ENCODE results near the gene DUSP1. TPM values are rescaled to one million over a fixed set of nuclear protein-coding genes. Genes with fewer than 3 reads are reported as not detected.
A peak's percentile ranks its signal among the peaks of the same experiment; 100 is the strongest.

The DUSP1 gene
- total RNA-seq, 6 donors from 2014 or later = 568 to 1,492 (median 904) TPM

GRCh38 chr5:172739375-172739774 lies 31.6 kb downstream of the DUSP1 start:
- Histone ChIP-seq H3K36me3 (no peaks in the 10 kb centered on the region), H3K4me1 (peaks cover 8 to 43% (median 34%) of the 10 kb centered on the region in 4 donors), H3K4me3 (no peak overlapping the region), H3K27me3 (no peaks in the 10 kb centered on the region), H3K27ac (peak overlapping the region in 1 of 4 donors; percentile 83), H3K9me3 (no peaks in the 10 kb centered on the region)
- DNase-seq (no peak), ATAC-seq (ENCODE audit: low FRiP score in 2 of 2) (no peak)
- TF ChIP-seq CTCF (IDR thresholded peaks at IDR 0.05) (no peak), POLR2AphosphoS5 (IDR thresholded peaks at IDR 0.05) (no peak), POLR2A (IDR thresholded peaks at IDR 0.05) (no peak), EP300 (IDR thresholded peaks at IDR 0.05) (no peak)
- WGBS, 2 donors = 85 to 87% methylated on average over 6 of the region's 6 CpGs

GRCh38 chr5:172736508-172737135 lies 34.4 kb downstream of the DUSP1 start:
- H3K27me3 ChIP-seq = no peaks in the 10 kb centered on the region
- no peak for TF ChIP-seq CTCF (IDR thresholded peaks at IDR 0.05)
- H3K27ac ChIP-seq = peak overlapping the region; percentile 19 to 65 (median 33)
- H3K9me3 ChIP-seq = no peaks in the 10 kb centered on the region
- no peak for DNase-seq
- 78 to 89% methylated on average over 5 to 11 of the region's 11 CpGs for WGBS, 2 donors
- ATAC-seq (ENCODE audit: low FRiP score in 2 of 2) = no peak
- no peak overlapping the region for H3K4me3 ChIP-seq
- H3K36me3 ChIP-seq = no peaks in the 10 kb centered on the region
- H3K4me1 ChIP-seq = peaks cover 25 to 45% (median 42%) of the 10 kb centered on the region in 4 donors

- peak overlapping the region in 3 of 4 donors; percentile 19 to 93 (median 92) for H3K27ac ChIP-seq
- TF ChIP-seq POLR2AphosphoS5 (IDR thresholded peaks at IDR 0.05) (no peak), CTCF (IDR thresholded peaks at IDR 0.05) (no peak), POLR2A (IDR thresholded peaks at IDR 0.05) (no peak), EP300 (IDR thresholded peaks at IDR 0.05) (no peak)
- H3K9me3 ChIP-seq = no peaks in the 10 kb centered on the region
- no peaks in the 10 kb centered on the region for H3K36me3 ChIP-seq
- ATAC-seq (ENCODE audit: low FRiP score in 2 of 2) (no peak), DNase-seq (peak; percentile 18 to 38)
- no peak overlapping the region for H3K4me3 ChIP-seq
- H3K27me3 ChIP-seq = no peaks in the 10 kb centered on the region
- WGBS, 2 donors = 88 to 96% methylated on average over 5 to 12 of the region's 12 CpGs
- H3K4me1 ChIP-seq = peaks cover 18 to 37% (median 31%) of the 10 kb centered on the region in 4 donors
These were observed 35.7 kb downstream of the DUSP1 start for GRCh38 chr5:172735141-172735831.

GRCh38 chr5:172733974-172734346 lies 37.0 kb downstream of the DUSP1 start:
- TF ChIP-seq EP300 (IDR thresholded peaks at IDR 0.05) (no peak), CTCF (IDR thresholded peaks at IDR 0.05) (no peak), POLR2AphosphoS5 (IDR thresholded peaks at IDR 0.05) (no peak), POLR2A (IDR thresholded peaks at IDR 0.05) (no peak)
- Histone ChIP-seq H3K36me3 (no peaks in the 10 kb centered on the region), H3K27me3 (no peaks in the 10 kb centered on the region), H3K9me3 (no peaks in the 10 kb centered on the region), H3K4me3 (no peak overlapping the region), H3K27ac (peak overlapping the region; percentile 92 to 96 (median 92)), H3K4me1 (peaks cover 18 to 36% (median 27%) of the 10 kb centered on the region in 4 donors)
- DNase-seq (no peak), ATAC-seq (ENCODE audit: low FRiP score in 2 of 2) (peak in 1 of 2 donors; percentile 39)
- WGBS, 2 donors = 21 to 33% methylated on average over 4 of the region's 4 CpGs

Measured in upper lobe of left lung (tissue), 6 donors.